Measurements from ENCODE around the gene SLC8A1.

GRCh38 chr2:40400336-40400953 lies 51.4 kb downstream of the SLC8A1 start:
- no peak for TF ChIP-seq CTCF (IDR thresholded peaks at IDR 0.05)
- no peak for TF ChIP-seq POLR2A (IDR thresholded peaks at IDR 0.05)

Measured in Peyer's patch (tissue), 4 donors.